8988T (cell line): ENCODE results near the gene TPP2.

Experiments
- DNase-seq: peaks from one replicate; pipeline ENCODE4 v3.0.0; 2011

The TPP2 gene

DNA sequence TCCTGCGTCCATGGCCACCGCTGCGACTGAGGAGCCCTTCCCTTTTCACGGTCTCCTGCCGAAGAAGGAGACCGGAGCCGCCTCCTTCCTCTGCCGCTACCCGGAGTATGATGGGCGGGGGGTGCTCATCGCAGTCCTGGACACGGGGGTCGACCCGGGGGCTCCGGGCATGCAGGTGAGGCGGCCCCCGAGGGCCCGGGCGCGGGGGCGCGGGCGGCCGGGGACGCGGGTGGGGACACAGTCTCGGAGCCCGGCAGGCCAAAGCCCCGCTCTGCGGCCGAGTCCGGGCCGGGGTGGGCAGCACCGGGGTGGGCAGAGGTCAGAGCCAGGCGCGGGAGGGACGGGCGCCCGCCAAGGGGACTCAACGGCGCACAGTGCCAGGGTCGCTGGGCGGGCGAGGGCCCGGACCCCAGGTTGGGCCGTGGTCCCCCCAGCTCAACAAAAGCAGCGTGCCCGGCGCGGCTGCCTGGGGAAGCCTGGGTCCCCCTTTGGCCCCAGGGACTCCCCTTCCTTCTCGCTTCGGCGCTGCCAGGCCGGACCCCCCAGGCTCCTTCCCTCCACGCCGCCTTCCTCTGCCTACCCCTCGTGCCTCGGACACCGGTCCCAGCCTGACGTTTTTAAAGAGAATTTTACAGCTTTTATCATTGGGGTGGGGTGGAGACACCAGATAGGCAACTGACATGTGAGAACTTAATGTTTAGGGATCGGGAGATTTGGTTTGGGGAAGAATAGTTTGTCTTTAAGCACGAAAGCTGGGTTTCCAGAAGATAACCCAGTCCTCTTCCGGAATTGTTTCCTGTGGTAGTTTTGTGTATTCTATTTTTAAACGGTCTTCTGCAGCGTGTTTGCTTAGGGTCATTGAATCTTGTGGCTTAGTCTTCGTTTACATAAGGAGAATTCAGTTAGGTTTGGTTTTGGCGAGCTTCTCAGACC, 509 bp downstream of the TPP2 start:
- no peak for DNase-seq

DNA sequence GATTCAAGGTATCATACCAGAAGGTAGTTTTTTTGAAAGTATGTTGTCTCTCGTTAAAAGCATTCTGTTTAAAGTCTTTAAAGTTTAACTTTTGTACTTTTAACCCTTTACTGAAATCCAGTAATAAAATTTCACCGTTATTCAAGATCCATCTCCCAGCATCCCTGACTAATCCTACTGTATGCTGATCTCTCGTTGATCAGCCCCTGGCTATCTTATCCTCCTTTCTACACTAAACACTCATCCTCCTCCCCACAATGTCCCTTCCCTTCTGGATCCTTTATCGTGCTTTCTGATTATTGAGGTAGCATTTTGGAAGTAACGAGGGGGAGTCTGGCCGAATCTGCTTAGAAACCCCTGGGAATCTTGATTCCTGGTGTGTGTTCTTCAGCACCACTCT, 1.3 kb downstream of the TPP2 start:
- DNase-seq: no peak

DNA sequence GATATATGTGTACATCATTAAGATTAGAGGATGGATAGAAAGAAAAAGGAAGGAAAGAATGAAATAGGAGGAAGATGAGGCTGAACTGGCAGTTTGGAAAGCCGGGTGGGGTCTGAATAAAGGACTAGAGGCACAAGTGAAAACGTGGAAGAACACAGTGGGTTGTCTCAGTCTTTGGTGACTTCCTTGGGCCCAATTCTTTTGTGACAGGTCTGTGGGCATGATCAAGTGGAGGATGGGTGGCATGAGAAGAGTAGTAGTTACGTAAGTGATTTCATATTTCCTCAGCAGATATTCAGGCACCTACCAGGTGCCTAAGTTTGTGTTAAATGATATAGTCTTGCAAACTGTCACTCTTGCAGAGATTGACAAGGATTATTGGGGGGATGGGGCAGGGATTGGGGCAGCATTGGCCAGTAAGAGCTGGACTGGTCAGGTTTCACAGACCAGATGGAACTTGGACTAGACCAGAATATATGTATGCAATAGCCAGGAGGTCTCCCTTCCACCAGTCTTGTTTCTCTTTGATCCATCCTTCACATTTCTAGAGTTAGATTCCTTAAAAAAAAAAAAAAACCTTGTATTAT, 2.7 kb downstream of the TPP2 start:
- DNase-seq: no peak

DNA sequence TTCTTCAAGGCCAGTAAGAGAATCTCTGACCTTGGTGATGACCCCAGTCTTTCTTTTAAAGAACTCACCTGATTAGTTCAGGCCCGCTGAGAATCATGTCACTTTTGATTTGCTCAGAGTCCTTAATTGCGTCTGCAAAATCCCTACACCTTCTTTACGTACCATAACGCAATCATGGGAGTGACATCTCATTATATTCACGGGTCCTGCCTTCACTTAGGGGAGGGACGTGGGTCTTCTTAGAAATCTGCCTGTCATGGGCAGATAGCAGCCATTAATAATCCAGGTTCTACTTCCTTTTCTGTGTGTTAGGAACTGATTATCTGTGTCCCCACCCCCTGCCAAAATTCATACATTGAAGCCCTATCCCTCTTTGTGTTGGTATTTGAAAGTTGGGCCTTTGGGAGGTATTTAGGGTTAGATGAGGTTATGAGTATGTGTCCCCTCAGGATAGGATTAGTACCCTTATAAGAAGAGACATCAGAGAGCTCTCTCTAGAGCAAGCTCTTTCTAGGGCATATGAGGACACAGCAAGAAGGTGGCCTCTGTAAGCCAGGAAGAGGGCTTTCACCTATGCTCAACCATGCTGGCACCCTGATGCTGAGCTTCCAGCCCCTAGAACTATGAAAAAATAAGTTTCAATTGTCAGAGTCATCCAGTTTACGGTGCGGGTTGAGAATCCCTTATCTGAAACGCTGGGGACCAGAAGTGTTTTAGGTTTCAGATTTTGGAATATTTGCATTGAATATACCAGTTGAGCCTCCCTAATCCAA, 9.9 kb downstream of the TPP2 start:
- DNase-seq: no peak

DNA sequence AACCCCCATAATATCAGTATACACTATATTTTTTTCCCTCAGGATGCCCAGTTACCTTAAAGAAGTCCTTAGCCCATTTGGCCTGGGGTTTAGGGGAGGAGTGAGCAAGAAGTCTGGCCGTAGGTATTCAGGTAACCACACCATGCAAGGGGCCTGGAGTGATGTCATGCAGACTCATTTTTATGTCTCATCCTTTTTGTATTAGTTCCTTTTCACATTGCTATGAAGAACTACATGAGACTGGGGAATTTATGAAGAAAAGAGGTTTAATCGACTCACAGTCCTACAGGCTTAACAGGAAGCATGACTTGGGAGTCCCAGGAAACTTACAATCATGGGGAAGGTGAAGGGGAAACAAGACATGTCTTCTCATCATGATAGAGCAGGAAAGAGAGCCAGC, 12.2 kb downstream of the TPP2 start:
- no peak for DNase-seq

DNA sequence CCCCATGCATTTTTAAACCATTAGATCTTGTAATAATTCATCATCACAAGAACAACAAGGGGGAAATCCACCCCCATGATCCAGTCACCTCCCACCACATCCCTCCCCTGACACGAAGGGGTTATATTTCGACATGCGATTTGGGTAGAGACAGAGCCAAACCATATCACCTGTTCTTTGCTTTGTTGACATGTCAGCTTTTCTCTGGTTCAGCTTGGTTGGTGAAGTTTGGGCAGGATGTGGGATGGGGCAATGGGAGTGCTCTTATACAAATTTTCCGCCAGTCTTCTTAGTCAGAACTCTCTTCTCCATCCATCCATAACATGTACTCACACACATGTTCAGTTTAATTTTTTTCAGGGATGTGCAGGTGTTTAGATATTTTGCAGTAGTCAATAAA, 12.9 kb downstream of the TPP2 start:
- no peak for DNase-seq

DNA sequence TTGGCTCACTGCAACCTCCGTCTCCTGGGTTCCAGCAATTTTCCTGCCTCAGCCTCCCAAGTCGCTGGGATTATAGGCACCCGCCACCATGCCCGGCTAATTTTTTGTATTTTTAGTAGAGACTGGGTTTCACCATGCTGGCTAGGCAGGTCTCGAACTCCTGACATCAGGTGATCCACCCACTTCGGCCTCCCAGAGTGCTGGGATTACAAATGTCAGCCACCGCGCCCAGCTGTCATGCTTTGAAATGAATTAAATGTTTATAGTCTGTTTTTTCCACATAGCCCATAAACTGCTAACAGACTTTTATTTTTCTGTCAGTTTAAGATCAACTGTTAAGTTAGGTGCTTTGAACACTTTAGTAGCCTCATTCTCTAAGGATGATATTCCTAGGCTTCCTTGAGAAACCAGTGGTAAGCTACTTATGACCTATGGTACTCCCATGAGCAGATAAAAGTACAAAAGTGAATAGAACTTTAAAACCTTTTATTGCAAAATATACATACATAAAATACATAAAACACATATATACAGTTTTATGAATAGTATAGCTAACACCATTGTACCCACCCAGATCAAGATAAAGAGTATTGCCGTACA, 13.6 kb downstream of the TPP2 start:
- no peak for DNase-seq

DNA sequence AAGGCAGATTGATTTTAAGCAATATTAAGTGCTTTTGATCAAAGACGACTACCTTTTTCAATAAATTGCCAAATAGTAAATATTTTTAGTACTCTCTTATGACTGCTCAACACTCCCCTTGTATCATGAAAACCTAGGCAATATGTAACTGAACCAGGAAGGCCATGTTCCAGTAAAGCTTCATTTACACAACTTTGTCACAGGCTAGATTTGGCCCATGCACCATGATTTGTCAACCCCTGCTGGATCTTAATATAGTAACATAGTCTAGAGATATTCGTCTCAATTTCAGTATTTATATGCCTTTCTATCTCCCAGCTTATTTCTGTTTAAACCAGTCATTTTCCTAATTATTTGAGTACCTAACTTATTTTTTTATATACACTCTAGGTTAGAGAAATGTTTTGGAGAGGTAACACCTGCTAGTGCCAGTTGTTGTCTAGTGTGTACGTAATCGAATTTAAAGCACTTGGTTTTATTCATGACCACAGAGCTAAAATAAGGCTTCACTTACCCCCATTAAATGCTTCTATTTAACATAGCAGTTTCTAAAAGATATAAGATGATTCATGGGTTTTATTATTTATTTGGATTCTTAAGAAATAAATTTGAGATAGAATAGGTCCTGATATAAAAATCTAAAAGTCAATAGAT, 21.0 kb downstream of the TPP2 start:
- DNase-seq: no peak

DNA sequence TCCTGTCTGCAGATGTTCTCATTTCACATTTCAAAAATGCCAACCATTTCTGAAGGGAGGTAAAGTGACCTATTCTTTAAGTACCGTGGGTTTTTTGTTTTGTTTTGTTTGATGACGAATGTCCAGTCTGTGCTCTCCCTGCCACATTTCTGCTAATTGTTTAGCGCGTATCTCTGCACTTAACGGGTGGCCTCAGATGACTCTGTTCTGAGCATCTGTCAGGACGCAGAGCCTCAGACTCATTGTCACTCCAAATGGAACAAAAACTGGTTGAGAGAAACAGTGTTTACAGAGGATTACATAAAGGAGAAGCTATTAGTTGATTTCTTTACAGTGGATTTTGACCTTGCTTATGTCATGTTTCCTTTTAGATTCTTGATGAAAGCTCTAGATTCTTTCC, 23.7 kb downstream of the TPP2 start:
- no peak for DNase-seq

DNA sequence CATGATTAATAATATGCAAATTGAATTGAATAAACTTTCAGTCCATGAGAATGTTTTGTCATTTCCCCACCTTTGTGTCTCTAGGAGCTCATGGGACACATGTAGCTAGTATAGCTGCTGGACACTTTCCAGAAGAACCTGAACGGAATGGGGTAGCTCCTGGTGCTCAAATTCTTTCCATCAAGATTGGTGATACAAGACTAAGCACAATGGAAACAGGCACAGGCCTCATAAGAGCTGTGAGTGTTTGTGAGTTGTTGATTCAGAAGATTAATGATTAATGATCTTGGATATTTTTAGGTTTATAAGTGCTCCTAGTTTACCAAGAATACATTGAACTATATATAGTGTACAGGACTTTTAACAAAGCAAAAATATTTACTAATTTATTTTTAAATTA, 30.1 kb downstream of the TPP2 start:
- DNase-seq: no peak

DNA sequence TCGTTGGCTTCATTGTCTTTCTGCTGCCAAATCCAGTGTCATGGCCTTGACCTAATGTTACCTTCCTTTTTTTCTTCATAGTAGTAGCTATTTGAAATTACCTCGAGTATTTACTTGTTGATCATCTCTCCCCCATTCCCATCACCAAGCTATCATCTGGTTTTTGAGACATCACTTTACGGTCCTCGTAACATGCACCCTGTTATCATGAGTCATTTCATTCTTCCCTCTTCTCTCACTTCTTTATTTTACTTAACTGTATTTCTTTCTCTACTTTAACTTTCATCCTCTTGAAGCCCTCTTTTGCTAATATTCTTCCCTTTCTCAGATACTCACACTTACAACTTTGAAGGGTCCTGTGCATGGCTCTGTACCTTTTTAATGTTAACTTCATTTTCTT, 31.8 kb downstream of the TPP2 start:
- DNase-seq: no peak

DNA sequence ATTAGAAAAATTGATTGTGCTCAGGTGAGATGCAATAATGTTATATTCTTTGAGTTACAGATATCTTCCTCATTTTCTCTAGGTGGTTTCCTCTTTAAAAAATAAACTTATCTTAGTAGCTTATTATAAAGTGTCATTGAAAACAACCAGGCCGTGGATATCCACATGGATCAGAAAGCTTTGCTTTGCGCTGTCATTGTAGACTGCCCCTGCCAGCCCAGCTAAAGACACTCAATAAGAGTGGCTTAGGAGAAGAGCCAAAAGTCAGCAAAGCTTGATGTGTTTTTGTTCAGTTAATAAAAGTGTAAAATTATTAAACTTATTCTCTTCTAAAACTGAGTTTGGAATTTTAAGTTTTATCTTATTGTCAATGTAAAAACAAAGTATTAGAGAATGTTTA, 34.4 kb downstream of the TPP2 start:
- no peak for DNase-seq

DNA sequence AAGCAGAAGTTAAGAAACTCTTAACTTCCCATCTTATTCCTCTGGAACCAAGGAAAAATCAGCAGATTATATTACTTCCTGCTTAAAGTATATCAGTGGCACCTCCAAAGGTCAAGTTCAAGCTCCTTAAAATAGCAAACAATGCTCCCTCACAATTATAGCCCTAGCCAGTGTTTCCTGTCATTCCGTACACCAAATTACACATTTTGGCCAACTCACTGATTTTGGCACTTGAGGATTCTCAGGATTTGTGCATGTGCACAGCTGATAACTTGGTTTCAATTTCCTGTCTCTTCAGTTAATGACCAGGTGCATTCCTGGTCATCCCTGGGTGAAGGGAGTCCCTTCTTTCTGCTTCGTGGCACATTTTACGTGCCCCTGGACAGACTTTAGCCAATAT, 42.0 kb downstream of the TPP2 start:
- DNase-seq: no peak

DNA sequence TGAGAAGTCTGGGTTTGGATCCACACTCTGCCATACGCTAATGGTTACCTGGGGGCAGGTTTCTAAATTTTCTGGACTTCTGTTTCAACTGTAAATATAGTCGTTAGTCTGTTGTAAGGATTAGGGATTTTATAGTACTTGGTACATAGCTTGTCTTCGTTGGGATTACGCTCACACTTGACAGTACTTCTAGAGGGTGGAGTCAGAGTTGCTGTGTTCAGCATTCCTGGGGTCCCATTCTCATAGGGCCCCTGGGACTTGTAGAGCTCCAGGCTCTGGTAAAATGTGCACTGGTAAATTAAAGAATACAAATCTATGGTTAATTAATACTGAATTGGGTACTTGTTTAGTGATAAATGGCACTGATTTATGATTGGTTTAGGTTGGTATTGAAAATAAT, 45.2 kb downstream of the TPP2 start:
- no peak for DNase-seq

DNA sequence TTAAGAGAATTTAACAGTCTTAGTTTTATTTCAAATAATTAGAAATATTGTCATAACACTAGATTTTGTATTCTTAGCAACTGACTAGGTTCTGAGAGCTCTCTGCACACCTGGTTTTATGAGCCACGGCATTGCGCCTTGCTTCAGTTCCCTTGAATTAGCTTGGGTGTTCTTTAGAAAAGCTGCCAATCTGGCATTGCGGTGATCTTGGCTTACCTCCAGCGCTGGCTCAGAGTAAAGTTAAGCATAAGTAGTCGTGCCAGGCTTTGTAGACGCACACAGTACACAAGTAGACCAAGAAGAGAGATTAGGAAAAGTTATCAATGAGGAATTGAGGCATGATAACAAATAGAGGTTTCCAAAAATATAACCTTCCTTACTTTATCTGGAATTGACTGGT, 45.7 kb downstream of the TPP2 start:
- no peak for DNase-seq

DNA sequence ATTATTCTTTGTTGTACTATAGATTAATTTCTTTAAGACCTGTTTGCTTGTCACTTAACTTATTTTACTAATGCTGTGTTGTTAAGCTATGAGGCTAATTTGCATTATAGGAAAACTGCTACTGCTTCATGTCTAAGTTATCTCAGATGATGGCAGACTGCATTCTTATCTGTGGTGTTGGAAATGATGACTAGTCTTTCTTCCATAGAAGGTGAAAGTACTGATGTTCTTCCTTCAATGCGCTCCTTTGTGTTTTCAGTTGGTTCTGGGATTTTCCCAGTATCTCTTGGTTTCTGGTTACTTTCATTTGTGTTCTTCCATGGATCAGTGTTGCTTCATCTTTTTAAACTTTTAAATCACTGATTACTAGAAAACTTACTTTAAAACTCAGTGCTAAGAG, 46.9 kb downstream of the TPP2 start:
- DNase-seq: no peak

DNA sequence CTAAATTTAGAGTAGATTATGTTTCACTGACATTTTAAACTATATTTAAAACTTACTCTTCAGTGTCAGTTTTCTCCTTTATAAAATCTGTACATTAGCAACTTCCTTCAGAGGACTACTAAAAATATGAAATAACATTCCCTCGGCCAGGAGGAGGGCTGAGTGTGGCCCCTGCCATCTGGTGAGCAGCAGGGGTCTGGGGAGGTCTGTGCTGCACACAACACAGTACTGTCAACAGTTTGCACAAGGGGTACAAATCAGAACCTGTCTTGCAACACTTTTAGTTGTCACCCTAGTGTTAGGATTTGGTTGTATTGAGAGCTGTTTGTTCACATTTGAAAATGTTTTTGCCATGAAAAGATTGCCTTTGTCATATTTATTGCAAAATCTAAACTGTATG, 48.9 kb downstream of the TPP2 start:
- no peak for DNase-seq

DNA sequence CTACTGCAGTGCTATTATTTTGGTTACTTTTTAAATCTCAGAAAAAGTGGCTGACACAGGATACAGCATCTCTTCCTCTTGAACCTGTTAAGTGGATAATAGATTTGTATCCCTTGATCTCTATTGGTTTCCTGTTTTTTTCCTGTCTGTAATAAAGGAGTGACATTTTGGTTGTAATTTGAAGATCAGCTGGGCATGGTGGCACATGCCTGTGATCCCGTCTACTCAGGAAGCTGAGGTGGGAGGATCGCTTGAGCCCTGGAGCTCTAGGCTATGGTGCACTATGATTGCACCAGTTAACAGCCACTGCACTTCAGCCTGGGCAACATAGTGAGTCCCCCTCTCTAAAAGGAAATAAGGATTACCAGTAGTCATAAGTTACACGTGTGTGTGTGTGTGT, 51.3 kb downstream of the TPP2 start:
- no peak for DNase-seq

DNA sequence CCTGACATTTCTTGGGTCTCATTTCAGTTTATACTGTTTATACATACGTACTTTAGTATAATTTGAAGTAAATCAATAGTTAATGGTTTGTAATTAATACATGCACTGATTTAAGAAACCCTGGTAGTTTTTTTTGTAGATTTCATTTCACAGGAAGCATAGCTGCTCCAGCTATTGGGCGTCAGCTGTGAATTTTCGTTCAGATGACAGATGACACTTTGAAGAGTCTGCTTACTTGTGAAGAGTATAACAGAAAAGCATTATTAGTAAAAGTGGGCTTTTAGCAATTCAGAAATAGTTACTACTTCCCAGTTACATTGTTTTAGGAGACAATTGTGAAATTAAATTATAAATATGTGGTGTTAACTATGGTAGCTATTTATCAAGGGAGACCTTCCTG, 53.7 kb downstream of the TPP2 start:
- DNase-seq: no peak

DNA sequence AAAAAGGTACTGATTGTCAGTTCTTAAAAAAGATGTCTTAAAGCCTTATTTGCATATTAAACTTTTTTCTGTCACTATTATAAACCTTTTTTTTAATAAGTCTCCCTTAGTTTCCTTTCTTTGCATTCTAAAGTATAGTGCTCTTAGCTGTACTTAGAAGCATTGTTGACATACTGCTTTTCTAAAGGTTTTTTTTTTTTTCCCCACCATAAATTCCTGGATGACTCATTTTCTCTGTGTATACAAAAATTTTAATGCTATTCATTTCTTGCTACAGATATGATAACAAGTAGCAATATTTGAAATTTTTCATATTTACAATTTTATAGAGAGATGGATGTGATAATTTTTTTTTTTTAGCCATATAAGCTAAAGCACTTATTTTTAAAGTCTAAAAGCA, 54.6 kb downstream of the TPP2 start:
- no peak for DNase-seq

DNA sequence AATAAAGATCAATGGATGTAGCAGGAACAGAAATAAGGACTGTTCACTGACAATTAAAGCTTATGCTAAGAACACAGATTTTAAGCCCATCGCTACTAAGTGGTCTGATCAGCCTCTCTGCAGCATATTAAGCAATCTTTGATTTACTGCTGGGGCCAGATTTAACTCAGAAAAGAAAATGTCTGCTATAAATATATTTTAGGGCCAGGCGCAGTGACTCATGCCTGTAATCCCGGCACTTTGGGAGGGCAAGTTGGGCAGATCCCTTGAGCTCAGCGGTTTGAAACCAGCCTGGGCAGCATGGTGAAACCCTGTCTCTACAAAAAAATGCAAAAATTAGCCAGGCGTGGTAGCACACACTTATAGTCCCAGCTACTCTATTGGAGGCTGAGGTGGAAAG, 55.1 kb downstream of the TPP2 start:
- no peak for DNase-seq

DNA sequence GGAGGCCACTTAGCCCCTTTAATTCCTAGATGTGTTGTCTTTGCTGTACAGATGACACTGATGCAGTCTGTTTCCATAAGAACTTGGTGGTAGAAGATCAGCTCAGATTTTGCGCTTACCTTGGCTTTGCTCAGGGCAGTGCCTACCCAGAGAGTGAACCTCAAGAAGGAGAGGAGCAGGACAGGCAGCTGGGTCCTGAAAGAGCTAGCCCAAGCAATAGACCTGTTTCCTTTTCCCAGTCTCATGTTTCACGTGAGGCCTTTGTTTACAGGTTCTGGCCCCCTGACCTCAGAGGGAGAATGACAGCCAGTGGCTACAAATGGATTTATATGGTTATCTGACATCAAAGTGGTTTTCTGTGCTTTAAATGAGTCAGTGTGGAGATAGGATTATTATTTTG, 58.0 kb downstream of the TPP2 start:
- no peak for DNase-seq

DNA sequence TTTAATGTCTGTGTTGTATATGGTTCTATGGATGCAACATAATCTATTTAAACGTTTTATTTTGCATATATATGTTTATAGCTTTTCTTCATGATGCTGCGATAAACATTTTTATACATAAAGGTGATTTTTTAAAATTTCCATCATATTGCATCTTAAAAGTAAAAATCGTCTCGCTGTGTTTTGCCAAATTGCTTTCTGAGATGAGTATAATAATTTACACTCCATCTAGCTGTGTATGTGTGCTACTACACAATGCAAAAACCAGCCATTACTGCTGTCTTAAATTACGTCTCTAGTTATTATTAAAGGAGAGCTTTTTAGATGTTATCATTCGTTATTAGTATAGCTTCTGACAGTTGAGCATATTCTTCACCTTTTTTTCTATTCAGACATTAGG, 60.8 kb downstream of the TPP2 start:
- no peak for DNase-seq
